OCI-LY1 (cell line): Measurements from ENCODE around the gene DDX24.

Experiments used
- EZH2 ChIP-seq: fragments of 200-600 bp; sonication (generic), shearing (Covaris generic); IDR thresholded peaks from 2 replicates; pipeline ENCODE4 v1.8.0; 2017; ENCODE audit warnings: borderline replicate concordance, mixed run types, mild to moderate bottlenecking, antibody characterized with exemption, low read length, moderate library complexity, mixed read lengths
- TF ChIP-seq, protein P1 (sequence below): fragments of 200-600 bp; sonication (generic), shearing (Covaris generic); IDR thresholded peaks from 2 replicates; pipeline ENCODE4 v1.5.1; 2017; ENCODE audit warnings: mild to moderate bottlenecking, antibody characterized with exemption, low read length, moderate library complexity, mixed read lengths

GRCh38 chr14:94099006-94099405, 18.0 kb upstream of the DDX24 start:
- no peak for TF ChIP-seq EZH2
- TF ChIP-seq, protein P1, sequence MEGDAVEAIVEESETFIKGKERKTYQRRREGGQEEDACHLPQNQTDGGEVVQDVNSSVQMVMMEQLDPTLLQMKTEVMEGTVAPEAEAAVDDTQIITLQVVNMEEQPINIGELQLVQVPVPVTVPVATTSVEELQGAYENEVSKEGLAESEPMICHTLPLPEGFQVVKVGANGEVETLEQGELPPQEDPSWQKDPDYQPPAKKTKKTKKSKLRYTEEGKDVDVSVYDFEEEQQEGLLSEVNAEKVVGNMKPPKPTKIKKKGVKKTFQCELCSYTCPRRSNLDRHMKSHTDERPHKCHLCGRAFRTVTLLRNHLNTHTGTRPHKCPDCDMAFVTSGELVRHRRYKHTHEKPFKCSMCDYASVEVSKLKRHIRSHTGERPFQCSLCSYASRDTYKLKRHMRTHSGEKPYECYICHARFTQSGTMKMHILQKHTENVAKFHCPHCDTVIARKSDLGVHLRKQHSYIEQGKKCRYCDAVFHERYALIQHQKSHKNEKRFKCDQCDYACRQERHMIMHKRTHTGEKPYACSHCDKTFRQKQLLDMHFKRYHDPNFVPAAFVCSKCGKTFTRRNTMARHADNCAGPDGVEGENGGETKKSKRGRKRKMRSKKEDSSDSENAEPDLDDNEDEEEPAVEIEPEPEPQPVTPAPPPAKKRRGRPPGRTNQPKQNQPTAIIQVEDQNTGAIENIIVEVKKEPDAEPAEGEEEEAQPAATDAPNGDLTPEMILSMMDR: no peak
